Uterus (tissue), 2 donors: Measurements from ENCODE around the gene SYNGR3.

Source experiments
- CTCF ChIP-seq, 4 experiments: fragments of 200-600 bp in 2 of 4; fragments of 450-650 bp in 2 of 4; sonication (generic) in 2 of 4; IDR thresholded peaks; one replicate each; pipeline ENCODE4 v1.5.1; 2016 to 2019; ENCODE audit warnings: antibody characterized with exemption in 4 of 4, mild to moderate bottlenecking in 2 of 4, moderate library complexity in 1 of 4
- POLR2A ChIP-seq, 2 donors: fragments of 450-650 bp; IDR thresholded peaks; one replicate each; pipeline ENCODE4 v1.6.1; 2016; ENCODE audit warnings: antibody characterized with exemption in 2 of 2, mild to moderate bottlenecking in 1 of 2, moderate library complexity in 1 of 2

- TF ChIP-seq POLR2A (IDR thresholded peaks at IDR 0.05) (no peak), CTCF (IDR thresholded peaks at IDR 0.05) (no peak)
Observed at GRCh38 chr16:1977875-1978268, 11.9 kb upstream of the SYNGR3 start.
